D341Med (cell line): ENCODE results near the gene WDR82.

ENCODE experiments used
- DNase-seq: peaks from one replicate; pipeline ENCODE4 v3.0.0; 2012; ENCODE audit warnings: low spot score

The WDR82 gene

GRCh38 chr3:52222319-52223221 lies 55.9 kb downstream of the WDR82 start:
- no peak for DNase-seq

- no peak for DNase-seq
These were observed 56.7 kb downstream of the WDR82 start for GRCh38 chr3:52221563-52222318.

GRCh38 chr3:52221141-52221562 lies 57.3 kb downstream of the WDR82 start:
- DNase-seq = no peak

GRCh38 chr3:52220380-52221026 lies 57.9 kb downstream of the WDR82 start:
- DNase-seq = peak; percentile 91

GRCh38 chr3:52218937-52219650 lies 59.4 kb downstream of the WDR82 start:
- DNase-seq = no peak

- no peak for DNase-seq
These were observed 60.0 kb downstream of the WDR82 start for GRCh38 chr3:52218454-52218853.

GRCh38 chr3:52218026-52218425 lies 60.4 kb downstream of the WDR82 start:
- no peak for DNase-seq

- DNase-seq = no peak
These were observed 61.0 kb downstream of the WDR82 start for GRCh38 chr3:52217409-52217805.

- DNase-seq = no peak
These were observed 61.7 kb downstream of the WDR82 start for GRCh38 chr3:52216585-52217408.

- DNase-seq = no peak
These were observed 63.1 kb downstream of the WDR82 start for GRCh38 chr3:52215351-52215750.

- DNase-seq = no peak
These were observed 64.5 kb downstream of the WDR82 start for GRCh38 chr3:52213901-52214300.

- DNase-seq = no peak
These were observed 65.4 kb downstream of the WDR82 start for GRCh38 chr3:52213005-52213404.

- no peak for DNase-seq
These were observed 67.1 kb downstream of the WDR82 start for GRCh38 chr3:52211268-52211891.

- no peak for DNase-seq
These were observed 67.9 kb downstream of the WDR82 start for GRCh38 chr3:52210550-52211046.

GRCh38 chr3:52210037-52210436 lies 68.4 kb downstream of the WDR82 start:
- no peak for DNase-seq

GRCh38 chr3:52208556-52208955 lies 69.9 kb downstream of the WDR82 start:
- DNase-seq = no peak

- DNase-seq = no peak
These were observed 72.6 kb downstream of the WDR82 start for GRCh38 chr3:52205727-52206372.
